Lower leg skin (tissue), 3 donors: ENCODE results near the gene C17orf67.

Source experiments
- CTCF ChIP-seq, 3 donors: fragments of 450-650 bp; IDR thresholded peaks; one replicate each; pipeline ENCODE4 v1.5.1; 2016; ENCODE audit warnings: antibody characterized with exemption in 3 of 3, mild to moderate bottlenecking in 3 of 3, moderate library complexity in 2 of 3
- POLR2A ChIP-seq, 2 donors: fragments of 450-650 bp; IDR thresholded peaks; one replicate each; pipeline ENCODE4 v1.6.1; 2016 to 2017; ENCODE audit warnings: antibody characterized with exemption in 2 of 2, mild to moderate bottlenecking in 1 of 2, moderate library complexity in 1 of 2

- TF ChIP-seq CTCF (IDR thresholded peaks at IDR 0.05) (no peak), POLR2A (IDR thresholded peaks at IDR 0.05) (no peak)
Measured at GRCh38 chr17:56880571-56880970, 46.9 kb upstream of the C17orf67 start.
